Measurements from ENCODE around the gene NR2F1-AS1.

Gene NR2F1-AS1

DNA sequence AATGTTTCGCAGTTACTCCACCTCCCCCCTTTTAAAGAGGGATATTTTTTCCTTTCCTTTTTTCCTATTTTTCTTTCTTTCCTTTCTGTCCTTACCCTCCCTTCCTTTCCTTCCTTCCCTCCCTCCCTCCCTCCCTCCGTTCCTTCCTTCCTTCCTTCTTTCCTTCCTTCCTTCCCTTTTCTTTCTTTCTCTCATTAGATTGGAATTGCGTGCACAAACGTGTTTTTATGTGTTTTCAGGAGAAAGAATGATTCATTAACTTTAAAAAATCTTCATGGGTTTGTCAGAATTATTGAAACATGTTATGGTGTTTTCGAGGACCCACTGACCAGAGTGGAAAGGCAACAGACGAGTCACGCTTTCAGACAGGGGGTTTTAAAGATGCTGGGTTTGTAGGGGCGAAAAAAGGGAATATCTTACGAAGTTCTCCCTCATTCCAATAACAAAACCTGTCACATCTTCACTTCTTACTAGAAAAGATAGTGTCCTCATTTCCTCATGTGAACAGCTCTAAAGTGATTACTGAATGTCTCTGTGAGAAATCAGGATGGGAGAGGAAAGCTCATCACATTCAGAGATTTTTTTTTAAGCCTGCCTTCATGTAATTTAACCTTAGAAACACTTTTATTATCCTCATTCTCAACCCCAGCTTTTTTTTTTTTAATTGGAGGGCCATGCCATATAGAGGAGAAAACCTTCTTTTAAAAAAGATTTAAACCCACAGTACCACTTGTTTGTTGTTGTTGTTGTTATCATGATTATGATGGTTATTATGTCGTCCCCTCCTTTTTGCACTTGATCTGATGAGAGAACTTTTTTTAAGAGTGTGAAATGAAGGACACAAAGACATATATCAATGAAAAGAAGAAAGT, 23.9 kb upstream of the NR2F1-AS1 start:
- Mint-ChIP-seq H3K4me1 (peaks cover 42% of the 10 kb centered on the region), H3K27me3 (ENCODE audit: low read depth) (peaks cover 87% of the 10 kb centered on the region), H3K36me3 (ENCODE audit: low read depth) (no peaks in the 10 kb centered on the region), H3K4me3 (peak overlapping the region; percentile 74 to 78 (median 76)), H3K27ac (peak overlapping the region; percentile 57 to 61 (median 60)), H3K9me3 (no peaks in the 10 kb centered on the region)
- TF ChIP-seq, protein P1, sequence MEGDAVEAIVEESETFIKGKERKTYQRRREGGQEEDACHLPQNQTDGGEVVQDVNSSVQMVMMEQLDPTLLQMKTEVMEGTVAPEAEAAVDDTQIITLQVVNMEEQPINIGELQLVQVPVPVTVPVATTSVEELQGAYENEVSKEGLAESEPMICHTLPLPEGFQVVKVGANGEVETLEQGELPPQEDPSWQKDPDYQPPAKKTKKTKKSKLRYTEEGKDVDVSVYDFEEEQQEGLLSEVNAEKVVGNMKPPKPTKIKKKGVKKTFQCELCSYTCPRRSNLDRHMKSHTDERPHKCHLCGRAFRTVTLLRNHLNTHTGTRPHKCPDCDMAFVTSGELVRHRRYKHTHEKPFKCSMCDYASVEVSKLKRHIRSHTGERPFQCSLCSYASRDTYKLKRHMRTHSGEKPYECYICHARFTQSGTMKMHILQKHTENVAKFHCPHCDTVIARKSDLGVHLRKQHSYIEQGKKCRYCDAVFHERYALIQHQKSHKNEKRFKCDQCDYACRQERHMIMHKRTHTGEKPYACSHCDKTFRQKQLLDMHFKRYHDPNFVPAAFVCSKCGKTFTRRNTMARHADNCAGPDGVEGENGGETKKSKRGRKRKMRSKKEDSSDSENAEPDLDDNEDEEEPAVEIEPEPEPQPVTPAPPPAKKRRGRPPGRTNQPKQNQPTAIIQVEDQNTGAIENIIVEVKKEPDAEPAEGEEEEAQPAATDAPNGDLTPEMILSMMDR (IDR thresholded peaks at IDR 0.05; ENCODE audit: unreplicated experiment in 3 of 3) = no peak

DNA sequence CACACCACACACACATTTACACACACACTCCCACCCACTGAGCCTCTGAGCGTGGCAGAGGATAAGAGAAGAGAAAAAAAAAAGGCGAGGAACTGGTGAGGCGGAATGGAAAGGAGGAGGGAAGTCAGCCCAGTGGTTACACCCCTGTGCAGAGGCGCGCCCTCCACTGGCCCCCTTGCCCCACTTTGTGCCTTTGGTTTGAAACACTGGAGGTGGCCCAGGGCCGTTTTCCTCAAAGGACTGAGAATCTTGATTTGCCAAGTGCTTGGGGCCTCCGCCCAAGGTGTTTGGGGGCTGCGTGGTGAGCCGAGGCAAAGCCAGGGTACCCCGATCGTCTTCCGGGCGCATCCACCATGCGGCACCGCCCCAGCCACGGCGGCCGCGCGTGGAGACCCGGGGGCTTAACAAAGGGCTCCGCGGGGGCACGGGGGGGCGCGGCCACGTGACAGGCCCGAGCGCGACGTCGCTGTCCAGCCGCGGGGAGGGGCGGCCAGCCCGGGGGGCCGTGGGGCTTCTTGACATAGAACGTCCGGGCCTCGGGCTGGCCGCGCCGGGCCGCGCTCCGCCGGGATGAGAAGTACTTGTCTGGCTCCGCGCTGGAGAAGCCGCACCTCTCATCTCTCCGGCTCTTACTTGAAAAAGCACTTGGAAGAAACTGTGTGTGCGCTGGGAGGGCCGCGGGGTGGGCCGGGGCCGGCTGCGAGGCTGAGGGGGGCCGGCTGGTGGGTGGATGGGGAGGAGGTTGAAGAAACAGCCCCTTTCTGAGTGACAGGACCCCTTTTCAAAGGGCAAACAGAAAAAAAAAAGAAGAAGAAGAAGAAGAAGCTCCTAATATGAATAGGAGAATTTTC, 23.0 kb upstream of the NR2F1-AS1 start:
- TF ChIP-seq, protein P1 (IDR thresholded peaks at IDR 0.05; ENCODE audit: unreplicated experiment in 3 of 3) = no peak
- Mint-ChIP-seq H3K9me3 (no peaks in the 10 kb centered on the region), H3K27ac (no peak overlapping the region), H3K4me1 (peaks cover 42% of the 10 kb centered on the region), H3K4me3 (peak overlapping the region; percentile 79 to 81 (median 81)), H3K27me3 (ENCODE audit: low read depth) (peaks cover 78% of the 10 kb centered on the region), H3K36me3 (ENCODE audit: low read depth) (no peaks in the 10 kb centered on the region)

DNA sequence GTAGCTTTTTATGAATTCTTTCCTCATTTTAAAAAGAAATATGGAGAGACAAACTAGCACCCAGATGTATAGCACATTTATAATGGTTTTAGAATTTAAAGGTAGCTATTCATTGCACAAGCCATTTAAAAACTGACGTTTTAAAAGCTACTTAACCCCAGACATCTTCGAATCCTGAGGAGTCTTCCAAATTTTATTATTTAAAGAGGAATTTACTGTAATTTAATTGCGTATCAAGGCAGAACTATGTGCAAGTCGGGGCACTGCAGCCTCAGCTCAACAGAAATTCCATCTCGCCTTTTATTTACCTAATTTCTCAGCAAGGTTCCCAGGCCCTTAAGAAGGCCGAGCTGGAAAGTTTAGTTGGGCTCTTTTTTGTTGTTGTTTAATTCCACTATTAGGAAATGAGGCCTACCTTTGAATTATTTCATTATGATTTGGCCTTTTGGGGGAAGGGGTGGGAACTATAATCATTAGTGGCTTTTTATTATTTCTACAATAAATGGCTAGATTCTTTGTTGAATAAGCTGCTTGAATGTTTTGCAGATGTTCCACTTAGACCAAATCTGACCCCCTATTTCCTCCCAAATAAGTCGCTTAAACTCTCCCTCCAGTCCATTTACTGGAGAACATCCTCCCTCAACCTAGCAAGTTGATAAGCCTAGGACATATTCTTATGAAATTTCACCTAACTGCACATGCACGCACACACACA, 22.2 kb upstream of the NR2F1-AS1 start:
- Mint-ChIP-seq H3K4me3 (peak overlapping the region; percentile 79 to 82 (median 81)), H3K27me3 (ENCODE audit: low read depth) (peaks cover 70% of the 10 kb centered on the region), H3K4me1 (peaks cover 42% of the 10 kb centered on the region), H3K9me3 (no peaks in the 10 kb centered on the region), H3K27ac (no peak overlapping the region), H3K36me3 (ENCODE audit: low read depth) (no peaks in the 10 kb centered on the region)
- TF ChIP-seq, protein P1 (IDR thresholded peaks at IDR 0.05; ENCODE audit: unreplicated experiment in 3 of 3) = no peak

DNA sequence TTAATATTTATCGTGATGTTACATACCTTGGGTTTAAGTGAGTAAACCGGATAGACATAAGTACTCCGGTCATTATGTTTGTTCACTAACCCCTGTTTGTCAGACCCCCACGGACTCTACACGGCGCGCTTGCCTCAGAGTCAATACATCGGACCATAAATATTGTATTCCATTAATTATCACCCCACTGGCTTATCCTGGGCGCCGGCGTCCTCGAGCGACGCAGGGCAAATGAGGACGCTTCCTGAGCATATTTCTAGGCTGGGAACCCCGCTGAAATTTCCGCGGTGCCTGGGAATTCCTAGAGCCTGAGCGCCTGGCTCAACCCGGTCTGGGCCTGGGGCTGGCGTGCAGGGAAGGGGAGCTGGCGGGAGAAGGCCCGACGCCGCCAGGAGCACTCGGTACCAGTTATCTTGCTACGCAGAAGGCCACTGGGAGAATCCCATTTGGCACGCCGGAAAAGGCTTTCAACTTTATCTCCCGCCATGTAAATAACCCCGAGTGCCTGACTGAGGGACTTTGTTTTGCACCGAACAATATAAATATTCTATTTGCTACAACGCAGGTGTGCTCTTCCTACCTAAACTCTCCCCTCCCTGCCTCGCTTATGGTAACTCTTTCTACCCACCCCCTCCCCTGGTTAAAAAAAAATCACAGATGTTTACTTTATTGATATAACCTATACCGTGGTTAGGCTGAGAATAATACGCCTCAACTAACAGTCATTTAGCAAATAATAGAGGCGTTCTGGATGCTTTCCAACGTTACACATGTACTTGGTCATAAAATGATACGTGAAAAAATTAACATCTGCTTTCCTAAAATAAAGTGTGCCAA, 21.4 kb upstream of the NR2F1-AS1 start:
- TF ChIP-seq, protein P1 (IDR thresholded peaks at IDR 0.05; ENCODE audit: unreplicated experiment in 3 of 3) = no peak
- H3K4me3 Mint-ChIP-seq = peak overlapping the region in 1 of 3 experiments; percentile 82
- no peaks in the 10 kb centered on the region for H3K9me3 Mint-ChIP-seq
- H3K4me1 Mint-ChIP-seq = peaks cover 37% of the 10 kb centered on the region
- peaks cover 67% of the 10 kb centered on the region for H3K27me3 Mint-ChIP-seq (ENCODE audit: low read depth)
- no peaks in the 10 kb centered on the region for H3K36me3 Mint-ChIP-seq (ENCODE audit: low read depth)
- no peak overlapping the region for H3K27ac Mint-ChIP-seq

DNA sequence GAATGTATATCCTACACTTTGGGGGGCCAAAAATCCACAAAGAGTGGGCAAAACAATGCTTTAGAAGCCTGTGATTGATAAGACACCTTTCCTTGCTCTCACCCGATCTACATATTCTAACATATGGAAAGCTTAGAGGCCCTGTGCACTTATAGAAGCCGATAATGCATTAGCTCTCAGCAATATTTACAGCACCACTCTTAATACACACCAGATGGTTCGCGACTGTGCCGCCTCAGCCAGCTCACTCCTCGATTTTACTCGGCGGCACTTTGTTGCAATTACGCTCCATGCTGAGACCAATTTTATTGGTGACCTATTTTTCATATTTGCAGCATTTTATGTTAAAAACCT, 20.8 kb upstream of the NR2F1-AS1 start:
- H3K9me3 Mint-ChIP-seq = no peaks in the 10 kb centered on the region
- TF ChIP-seq, protein P1 (IDR thresholded peaks at IDR 0.05; ENCODE audit: unreplicated experiment in 3 of 3) = no peak

More for the DNA sequence above, 20.8 kb upstream of the NR2F1-AS1 start:
- Mint-ChIP-seq H3K27ac (no peak overlapping the region), H3K4me1 (peaks cover 34% of the 10 kb centered on the region), H3K36me3 (ENCODE audit: low read depth) (no peaks in the 10 kb centered on the region), H3K4me3 (peak overlapping the region in 1 of 3 experiments; percentile 82), H3K27me3 (ENCODE audit: low read depth) (peaks cover 60% of the 10 kb centered on the region)
